GM21423 (cell line): Measurements from ENCODE around the gene TACR2.

Experiments
- ATAC-seq: cut with Tn5 transposase; IDR thresholded peaks from one replicate; pipeline ENCODE4 v1.9.1; 2021; ENCODE audit warnings: mild to moderate bottlenecking, moderate library complexity; ENCODE audit not compliant: unreplicated experiment

Gene TACR2

DNA sequence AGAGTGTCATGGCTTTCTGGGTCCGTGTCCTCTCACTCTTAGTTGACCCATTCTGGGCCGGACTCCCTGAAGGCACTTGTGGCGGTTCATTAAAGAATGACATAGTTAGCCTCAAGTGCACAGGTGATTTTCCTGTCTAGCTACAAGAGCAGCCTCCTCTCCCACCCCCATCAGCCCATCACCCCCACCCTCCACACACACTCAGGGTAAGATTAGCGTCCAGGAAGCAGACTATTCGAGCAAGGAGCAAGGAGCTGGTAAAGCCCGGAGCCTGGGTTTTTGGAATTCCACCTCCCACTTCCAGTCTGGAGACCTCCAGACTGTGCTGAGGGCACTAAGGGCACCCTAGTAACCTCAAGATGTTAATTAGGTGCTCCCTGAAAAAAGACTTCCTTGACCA, 39.5 kb downstream of the TACR2 start:
- no peak for ATAC-seq

DNA sequence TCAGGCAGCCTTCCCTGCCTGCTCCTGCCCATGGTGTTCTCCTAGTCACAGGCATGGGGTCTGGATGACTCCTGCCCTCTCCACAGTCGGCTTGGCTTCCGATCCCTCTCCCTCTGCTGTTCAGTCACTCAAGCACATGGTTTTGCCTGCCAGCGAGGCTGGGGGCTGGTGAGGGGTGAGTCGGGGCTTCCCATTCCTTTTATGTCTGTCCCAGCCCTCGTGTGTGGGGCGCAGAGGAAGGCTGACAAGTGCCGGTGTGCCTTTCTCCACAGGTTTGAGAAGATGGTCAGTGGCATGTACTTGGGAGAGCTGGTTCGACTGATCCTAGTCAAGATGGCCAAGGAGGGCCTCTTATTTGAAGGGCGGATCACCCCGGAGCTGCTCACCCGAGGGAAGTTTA, 40.1 kb downstream of the TACR2 start:
- no peak for ATAC-seq

- ATAC-seq: no peak
These were observed 41.2 kb downstream of the TACR2 start for GRCh38 chr10:69375307-69376151.

DNA sequence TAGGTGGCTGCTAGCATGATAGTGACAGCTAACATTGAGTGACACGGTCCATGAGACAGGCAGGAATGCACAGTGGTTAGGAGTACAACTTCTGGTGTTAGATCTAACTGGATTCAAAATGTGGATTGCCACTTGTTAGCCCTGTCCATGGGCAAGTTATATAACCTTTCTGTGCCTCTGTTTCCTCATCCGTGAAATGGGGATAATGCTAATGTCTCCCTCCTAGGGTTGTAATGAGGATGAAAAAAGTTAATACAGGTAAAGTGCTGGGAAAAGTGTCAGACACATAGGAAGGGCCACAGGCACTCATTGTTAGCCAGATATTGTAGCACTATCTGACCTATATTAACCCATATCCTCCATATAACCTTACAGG, 41.8 kb downstream of the TACR2 start:
- ATAC-seq: no peak

DNA sequence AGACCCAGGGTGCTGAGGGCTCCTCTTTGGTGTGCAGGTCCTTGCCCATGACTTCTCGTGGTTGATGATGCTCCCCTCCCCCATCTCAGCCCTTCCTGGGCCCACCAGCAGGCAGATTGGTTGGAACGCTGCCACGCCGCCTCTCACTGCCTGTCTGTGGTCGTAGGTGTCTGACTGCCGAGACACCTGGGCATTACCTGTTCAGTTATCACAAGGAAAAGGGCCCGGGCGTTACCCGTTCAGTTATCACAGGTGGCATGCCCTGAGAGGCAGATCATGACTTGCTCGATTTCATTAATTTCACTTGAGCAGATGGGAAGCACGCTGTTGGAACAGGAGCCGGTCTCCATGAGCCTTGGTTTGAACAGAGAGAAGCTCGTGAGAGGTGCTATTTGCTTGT, 42.5 kb downstream of the TACR2 start:
- no peak for ATAC-seq

DNA sequence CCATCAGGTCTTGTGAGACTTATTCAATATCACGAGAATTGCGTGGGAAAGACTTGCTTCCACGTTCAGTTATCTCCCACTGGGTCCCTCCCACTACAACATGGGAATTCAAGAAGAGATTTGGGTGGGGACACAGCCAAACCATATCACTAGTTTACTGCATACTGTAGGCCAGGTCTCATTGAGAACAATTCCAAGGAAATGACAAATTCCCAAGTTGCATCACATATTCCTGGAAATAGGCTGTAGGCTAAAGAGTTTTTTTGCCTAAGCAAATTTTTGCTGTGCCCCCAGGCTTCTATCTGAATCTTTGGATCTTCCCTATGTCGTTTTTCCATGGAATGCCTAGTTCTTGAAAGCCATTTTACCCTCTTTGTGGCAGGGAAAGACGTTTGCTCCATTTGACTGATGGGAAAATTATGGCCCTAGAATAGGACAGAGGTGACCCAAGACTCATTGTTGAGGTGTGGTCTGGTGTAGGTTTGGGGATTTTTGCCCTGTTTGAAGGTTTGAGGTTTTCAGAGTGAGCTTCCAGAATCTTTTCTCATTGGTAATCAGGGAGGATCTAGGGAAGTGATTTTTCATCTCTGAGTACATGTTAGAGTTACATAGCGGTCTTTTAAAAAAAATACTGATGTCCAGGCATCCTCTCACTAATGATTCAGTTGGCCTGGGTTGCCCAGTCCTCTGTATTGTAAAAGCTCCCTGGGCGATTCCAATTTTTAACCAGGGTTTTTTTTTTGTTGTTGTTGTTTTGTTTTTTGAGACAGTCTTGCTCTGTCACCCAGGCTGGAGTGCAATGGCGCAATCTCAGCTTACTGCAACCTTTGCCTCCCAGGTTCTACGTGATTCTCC, 44.4 kb downstream of the TACR2 start:
- no peak for ATAC-seq

DNA sequence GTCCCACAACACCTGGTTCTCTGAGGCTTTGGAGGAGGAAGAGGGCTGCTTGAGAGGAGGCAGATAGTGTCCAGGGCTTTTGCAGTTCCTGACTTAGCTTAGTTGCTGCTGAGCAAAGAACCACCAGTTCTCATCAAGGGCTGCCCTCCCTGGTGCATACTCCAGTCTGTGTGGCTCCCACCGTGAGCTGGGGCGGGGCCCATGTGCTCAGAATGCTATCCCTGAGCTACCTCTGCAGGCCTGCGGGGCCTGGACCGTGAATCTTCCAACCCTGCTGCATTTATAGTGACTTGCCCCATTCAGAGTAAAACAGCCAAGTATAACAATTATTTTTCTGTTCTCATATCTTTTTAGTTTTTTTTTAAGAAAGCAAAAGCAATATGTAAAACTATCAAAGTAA, 49.2 kb downstream of the TACR2 start:
- no peak for ATAC-seq

DNA sequence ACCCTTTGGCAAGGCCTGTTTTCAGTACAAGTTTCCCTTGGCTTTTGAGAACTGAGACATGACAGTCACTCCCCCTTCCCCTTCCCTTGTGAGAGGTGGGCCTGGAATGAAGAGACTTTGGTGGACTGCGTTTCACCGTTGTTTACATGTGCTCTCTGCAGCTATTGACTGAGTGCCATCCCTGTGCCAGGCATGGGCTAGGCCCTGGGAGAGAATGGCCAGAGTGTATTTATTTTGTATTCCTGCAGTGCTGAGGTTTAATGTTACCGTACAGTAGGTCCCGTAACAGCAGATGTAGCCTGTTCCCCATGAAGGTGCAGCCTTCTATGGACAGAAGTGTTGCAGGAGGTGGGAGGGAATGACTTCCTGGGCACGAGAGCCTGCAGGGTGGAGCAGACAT, 50.0 kb downstream of the TACR2 start:
- ATAC-seq: no peak

- no peak for ATAC-seq
These were observed 52.3 kb downstream of the TACR2 start for GRCh38 chr10:69364232-69364940.

GRCh38 chr10:69363666-69364065, 53.1 kb downstream of the TACR2 start:
- no peak for ATAC-seq

DNA sequence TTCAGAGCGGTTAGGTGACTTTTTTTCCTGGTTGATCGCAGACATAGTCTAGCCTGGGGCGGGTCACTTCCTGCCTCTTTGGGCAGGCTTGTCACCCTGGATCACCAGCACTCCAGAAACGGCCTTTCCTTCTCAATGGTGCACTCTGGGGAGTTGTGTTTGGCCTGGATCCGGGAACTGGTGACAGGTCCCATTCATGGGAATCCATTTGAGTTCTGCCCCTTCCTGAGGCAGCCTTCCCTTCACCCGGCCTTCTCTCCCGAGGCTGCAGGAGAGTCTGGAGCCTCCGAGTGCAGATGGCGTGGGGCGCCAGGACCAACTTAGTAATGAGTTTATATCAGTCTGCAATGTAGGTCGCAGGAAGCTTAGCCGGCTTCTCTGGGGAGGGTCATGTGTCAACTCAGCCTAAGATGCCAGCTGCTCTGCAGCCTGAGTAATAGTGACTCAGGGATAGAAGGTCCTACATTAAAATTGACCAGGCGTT, 54.2 kb downstream of the TACR2 start:
- ATAC-seq: no peak

DNA sequence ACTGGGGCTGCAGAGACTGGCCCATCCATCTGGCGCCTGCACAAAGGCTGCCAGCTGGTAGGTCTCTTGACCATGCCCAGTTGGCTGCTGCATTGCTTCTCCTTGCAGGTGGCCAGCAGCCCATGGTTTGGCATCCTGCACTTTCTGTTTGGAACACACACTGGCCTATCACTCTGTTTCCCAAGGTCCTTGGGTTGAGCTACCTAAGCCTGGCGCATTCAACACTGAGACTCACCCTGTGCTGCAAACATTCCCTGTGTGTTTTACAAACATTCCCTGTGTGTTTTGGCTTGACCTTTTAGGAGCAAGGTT, 55.5 kb downstream of the TACR2 start:
- ATAC-seq: no peak

GRCh38 chr10:69360485-69361302, 56.0 kb downstream of the TACR2 start:
- ATAC-seq: no peak

DNA sequence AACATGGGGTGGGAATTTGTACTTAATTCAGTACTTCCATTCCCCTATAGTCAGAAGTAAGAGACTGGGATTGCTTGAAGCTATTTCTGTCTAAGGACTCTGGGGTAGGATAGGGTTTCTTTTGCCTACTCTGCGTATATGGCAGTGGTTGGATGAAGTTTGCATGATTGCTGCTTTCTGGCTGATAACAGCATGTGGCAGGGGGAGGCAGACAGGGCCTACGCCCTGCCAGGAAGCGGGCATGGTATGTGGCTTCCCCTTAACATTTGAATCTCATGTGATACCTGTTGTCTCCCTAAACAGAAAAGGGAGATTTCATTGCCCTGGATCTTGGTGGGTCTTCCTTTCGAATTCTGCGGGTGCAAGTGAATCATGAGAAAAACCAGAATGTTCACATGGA, 57.1 kb downstream of the TACR2 start:
- no peak for ATAC-seq

GRCh38 chr10:69359148-69359547, 57.6 kb downstream of the TACR2 start:
- ATAC-seq: no peak

- ATAC-seq: no peak
These were observed 58.4 kb downstream of the TACR2 start for GRCh38 chr10:69358148-69358795.

DNA sequence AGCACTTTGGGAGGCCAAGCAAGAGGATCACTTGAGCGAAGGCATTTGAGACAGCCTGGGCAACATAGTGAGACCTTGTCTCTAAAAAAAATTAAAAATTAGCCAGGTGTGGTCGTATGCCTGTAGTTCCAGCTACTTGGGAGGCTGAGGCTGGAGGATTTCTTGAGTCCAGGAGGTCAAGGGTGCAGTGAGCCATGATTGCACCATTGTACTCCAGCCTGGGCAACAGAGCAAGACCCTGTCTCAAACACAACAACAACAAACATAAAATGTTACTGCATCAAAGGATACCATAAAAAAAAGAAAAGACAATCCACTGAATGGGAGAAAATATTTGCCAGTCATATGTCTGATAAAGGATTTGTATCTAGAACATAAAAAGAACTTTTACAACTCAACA, 60.5 kb downstream of the TACR2 start:
- no peak for ATAC-seq

DNA sequence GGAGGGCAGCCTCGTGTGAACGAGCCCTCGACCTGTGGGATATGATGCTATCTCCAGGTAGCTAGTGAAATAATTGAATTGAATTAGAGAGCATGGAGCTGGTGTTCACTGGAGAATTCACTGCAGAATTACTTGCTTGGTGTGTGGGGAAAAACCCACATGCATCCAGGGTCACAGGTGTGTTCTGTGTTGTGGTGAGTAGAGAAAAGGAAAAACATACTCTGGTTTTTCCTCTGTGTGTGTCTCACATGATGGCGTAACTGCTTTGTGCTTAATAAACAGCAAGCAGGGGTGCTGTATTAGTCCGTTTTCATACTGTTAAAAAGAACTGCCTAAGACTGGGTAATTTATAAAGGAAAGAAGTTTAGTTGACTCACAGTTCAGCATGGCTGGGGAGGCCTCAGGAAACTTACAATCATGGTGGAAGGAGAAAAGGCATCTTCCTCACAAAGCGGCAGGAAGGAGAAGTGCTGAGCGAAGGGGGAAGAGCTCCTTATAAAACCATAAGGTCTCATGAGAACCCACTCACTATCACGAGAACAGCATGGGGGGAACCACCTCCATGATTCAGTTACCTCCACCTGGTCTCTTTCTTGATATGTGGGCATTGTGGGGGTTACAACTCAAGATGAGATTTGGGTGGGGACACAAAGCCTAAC, 62.6 kb downstream of the TACR2 start:
- ATAC-seq: no peak
